Activated T-helper 17 cell treated with anti-CD3 and anti-CD28 coated beads, Interleukin-2, amount 50 U/mL, for 72 hours (primary cell): ENCODE data around the gene MAP3K1. TPM values are rescaled to one million over a fixed set of nuclear protein-coding genes. Genes with fewer than 3 reads are reported as not detected.

ENCODE experiments used
- ATAC-seq: fragments of 150-1000 bp; cut with Tn5 transposase; replicated peaks from 2 replicates; pipeline ENCODE4 v1.10.0; 2021; ENCODE audit warnings: mild to moderate bottlenecking, moderate library complexity
- H3K27ac Mint-ChIP-seq: one replicate; pipeline ENCODE4 v1.8.0; 2022; ENCODE audit warnings: mixed read lengths
- H3K27me3 Mint-ChIP-seq: one replicate; pipeline ENCODE4 v1.8.0; 2022; ENCODE audit warnings: mixed read lengths
- H3K36me3 Mint-ChIP-seq: one replicate; pipeline ENCODE4 v1.8.0; 2022; ENCODE audit warnings: low read depth, mild to moderate bottlenecking, mixed read lengths
- H3K4me1 Mint-ChIP-seq: one replicate; pipeline ENCODE4 v1.8.0; 2022; ENCODE audit warnings: mixed read lengths
- H3K4me3 Mint-ChIP-seq: one replicate; pipeline ENCODE4 v1.8.0; 2022; ENCODE audit warnings: mild to moderate bottlenecking, mixed read lengths
- H3K9me3 Mint-ChIP-seq: one replicate; pipeline ENCODE4 v1.8.0; 2022; ENCODE audit warnings: mixed read lengths
- total RNA-seq, 2 donors: library from RNA; stranded (reverse); gene quantifications; one replicate each; pipeline ENCODE4 v1.2.3, GENCODE V29; 2022

Gene MAP3K1
- total RNA-seq, 2 donors from 2014 or later = 26.5 to 29.1 TPM

- Mint-ChIP-seq H3K36me3 (peaks cover 5% of the 10 kb centered on the region), H3K27me3 (no peaks in the 10 kb centered on the region), H3K27ac (peak overlapping the region; percentile 67), H3K9me3 (no peaks in the 10 kb centered on the region), H3K4me3 (peak overlapping the region; percentile 89), H3K4me1 (peaks cover 50% of the 10 kb centered on the region)
- no peak for ATAC-seq
Observed at GRCh38 chr5:56848206-56848605, 32.9 kb downstream of the MAP3K1 start.

- no peaks in the 10 kb centered on the region for H3K9me3 Mint-ChIP-seq
- H3K27ac Mint-ChIP-seq = peak overlapping the region; percentile 93
- peak overlapping the region; percentile 89 for H3K4me3 Mint-ChIP-seq
- peaks cover 54% of the 10 kb centered on the region for H3K4me1 Mint-ChIP-seq
- H3K27me3 Mint-ChIP-seq = no peaks in the 10 kb centered on the region
- H3K36me3 Mint-ChIP-seq = peaks cover 5% of the 10 kb centered on the region
- ATAC-seq = peak; percentile 81
Observed at GRCh38 chr5:56849671-56850070, 34.3 kb downstream of the MAP3K1 start.

- Mint-ChIP-seq H3K36me3 (peaks cover 5% of the 10 kb centered on the region), H3K4me3 (peak overlapping the region; percentile 89), H3K27me3 (no peaks in the 10 kb centered on the region), H3K9me3 (no peaks in the 10 kb centered on the region), H3K27ac (peak overlapping the region; percentile 93), H3K4me1 (peaks cover 56% of the 10 kb centered on the region)
- ATAC-seq = no peak
Observed at GRCh38 chr5:56850423-56850822, 35.1 kb downstream of the MAP3K1 start.

GRCh38 chr5:56851258-56851941, 36.1 kb downstream of the MAP3K1 start:
- ATAC-seq = peak; percentile 17
- H3K4me1 Mint-ChIP-seq = peaks cover 54% of the 10 kb centered on the region
- peak overlapping the region; percentile 81 for H3K27ac Mint-ChIP-seq
- H3K4me3 Mint-ChIP-seq = peak overlapping the region; percentile 89
- no peaks in the 10 kb centered on the region for H3K9me3 Mint-ChIP-seq
- H3K27me3 Mint-ChIP-seq = no peaks in the 10 kb centered on the region
- H3K36me3 Mint-ChIP-seq = peaks cover 7% of the 10 kb centered on the region

- Mint-ChIP-seq H3K4me1 (peaks cover 49% of the 10 kb centered on the region), H3K4me3 (peak overlapping the region; percentile 89), H3K36me3 (peaks cover 15% of the 10 kb centered on the region), H3K27ac (peak overlapping the region; percentile 81), H3K27me3 (no peaks in the 10 kb centered on the region), H3K9me3 (no peaks in the 10 kb centered on the region)
- ATAC-seq = peak; percentile 6
Observed at GRCh38 chr5:56852228-56853000, 37.1 kb downstream of the MAP3K1 start.

GRCh38 chr5:56853698-56854097, 38.3 kb downstream of the MAP3K1 start:
- peak overlapping the region; percentile 56 for H3K27ac Mint-ChIP-seq
- no peaks in the 10 kb centered on the region for H3K27me3 Mint-ChIP-seq
- peak overlapping the region; percentile 57 for H3K4me3 Mint-ChIP-seq
- peaks cover 40% of the 10 kb centered on the region for H3K4me1 Mint-ChIP-seq
- ATAC-seq = peak; percentile 3
- H3K36me3 Mint-ChIP-seq = peaks cover 27% of the 10 kb centered on the region
- H3K9me3 Mint-ChIP-seq = no peaks in the 10 kb centered on the region

GRCh38 chr5:56854920-56855319, 39.6 kb downstream of the MAP3K1 start:
- Mint-ChIP-seq H3K27me3 (no peaks in the 10 kb centered on the region), H3K27ac (peak overlapping the region; percentile 81), H3K9me3 (no peaks in the 10 kb centered on the region), H3K4me3 (peak overlapping the region; percentile 57), H3K36me3 (peaks cover 40% of the 10 kb centered on the region), H3K4me1 (peaks cover 34% of the 10 kb centered on the region)
- ATAC-seq = no peak

- H3K36me3 Mint-ChIP-seq = peaks cover 57% of the 10 kb centered on the region
Observed at GRCh38 chr5:56856541-56857178, 41.3 kb downstream of the MAP3K1 start.

GRCh38 chr5:56858777-56859442, 43.6 kb downstream of the MAP3K1 start:
- no peak for ATAC-seq
- Mint-ChIP-seq H3K4me1 (peaks cover 18% of the 10 kb centered on the region), H3K27me3 (no peaks in the 10 kb centered on the region), H3K27ac (peak overlapping the region; percentile 58), H3K36me3 (peaks cover 80% of the 10 kb centered on the region), H3K4me3 (no peak overlapping the region), H3K9me3 (no peaks in the 10 kb centered on the region)

More at GRCh38 chr5:56856541-56857178, 41.3 kb downstream of the MAP3K1 start:
- no peak for ATAC-seq
- Mint-ChIP-seq H3K4me3 (peak overlapping the region; percentile 57), H3K4me1 (peaks cover 29% of the 10 kb centered on the region), H3K27ac (peak overlapping the region; percentile 77), H3K9me3 (no peaks in the 10 kb centered on the region), H3K27me3 (no peaks in the 10 kb centered on the region)

- peaks cover 4% of the 10 kb centered on the region for H3K4me1 Mint-ChIP-seq
- no peaks in the 10 kb centered on the region for H3K27me3 Mint-ChIP-seq
- no peak for ATAC-seq
- no peak overlapping the region for H3K4me3 Mint-ChIP-seq
- H3K27ac Mint-ChIP-seq = peak overlapping the region; percentile 69
- no peaks in the 10 kb centered on the region for H3K9me3 Mint-ChIP-seq
- H3K36me3 Mint-ChIP-seq = peaks cover 98% of the 10 kb centered on the region
Observed at GRCh38 chr5:56861893-56862485, 46.6 kb downstream of the MAP3K1 start.

- H3K27me3 Mint-ChIP-seq = no peaks in the 10 kb centered on the region
- no peak overlapping the region for H3K4me3 Mint-ChIP-seq
- peaks cover 98% of the 10 kb centered on the region for H3K36me3 Mint-ChIP-seq
- no peaks in the 10 kb centered on the region for H3K9me3 Mint-ChIP-seq
- peaks cover 4% of the 10 kb centered on the region for H3K4me1 Mint-ChIP-seq
- no peak overlapping the region for H3K27ac Mint-ChIP-seq
- peak; percentile 37 for ATAC-seq
Observed at GRCh38 chr5:56862909-56863308, 47.6 kb downstream of the MAP3K1 start.

GRCh38 chr5:56871777-56872176, 56.4 kb downstream of the MAP3K1 start:
- H3K4me1 Mint-ChIP-seq = peaks cover 38% of the 10 kb centered on the region
- no peak for ATAC-seq
- peaks cover 100% of the 10 kb centered on the region for H3K36me3 Mint-ChIP-seq
- H3K9me3 Mint-ChIP-seq = no peaks in the 10 kb centered on the region
- no peaks in the 10 kb centered on the region for H3K27me3 Mint-ChIP-seq
- peak overlapping the region; percentile 37 for H3K27ac Mint-ChIP-seq
- peak overlapping the region; percentile 25 for H3K4me3 Mint-ChIP-seq

- Mint-ChIP-seq H3K36me3 (peaks cover 100% of the 10 kb centered on the region), H3K27ac (peak overlapping the region; percentile 37), H3K27me3 (no peaks in the 10 kb centered on the region), H3K9me3 (no peaks in the 10 kb centered on the region), H3K4me1 (peaks cover 44% of the 10 kb centered on the region), H3K4me3 (peak overlapping the region; percentile 25)
- peak; percentile 24 for ATAC-seq
Observed at GRCh38 chr5:56873056-56873455, 57.7 kb downstream of the MAP3K1 start.

GRCh38 chr5:56876327-56876726, 61.0 kb downstream of the MAP3K1 start:
- H3K4me3 Mint-ChIP-seq = no peak overlapping the region
- peaks cover 42% of the 10 kb centered on the region for H3K4me1 Mint-ChIP-seq
- H3K9me3 Mint-ChIP-seq = no peaks in the 10 kb centered on the region
- H3K27me3 Mint-ChIP-seq = no peaks in the 10 kb centered on the region
- peaks cover 100% of the 10 kb centered on the region for H3K36me3 Mint-ChIP-seq
- peak overlapping the region; percentile 48 for H3K27ac Mint-ChIP-seq
- ATAC-seq = peak; percentile 84
